Activated T-cell treated with anti-CD3 and anti-CD28 coated beads for 1 hour (primary cell): Measurements from ENCODE around the gene CHST1.

ENCODE experiments used
- DNase-seq: peaks from one replicate; pipeline ENCODE4 v3.0.0-alpha.2; 2020; ENCODE audit warnings: low read depth

The CHST1 gene

GRCh38 chr11:45674481-45675190 is 9.2 kb upstream of the CHST1 start:
- DNase-seq, result no peak

DNA sequence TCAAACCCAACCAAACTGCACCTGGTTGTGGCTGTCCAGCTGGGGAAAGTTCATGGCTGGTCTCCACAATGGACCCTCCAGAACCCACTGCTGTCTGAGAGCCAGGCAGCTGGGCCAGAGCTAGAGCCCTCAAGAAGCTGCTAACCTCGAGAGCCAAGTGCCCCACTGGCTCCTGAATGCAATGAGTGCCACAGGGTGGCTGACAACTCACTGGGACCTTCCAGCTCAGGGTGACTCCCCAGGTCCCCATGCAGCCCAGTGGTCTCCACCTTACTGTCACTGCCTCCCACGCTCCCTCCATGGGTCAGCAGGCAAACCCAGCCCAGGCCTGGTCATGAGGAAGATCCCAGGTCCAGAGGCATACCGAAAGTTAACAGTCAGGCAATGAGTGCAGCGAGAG is 8.0 kb upstream of the CHST1 start:
- no peak for DNase-seq

GRCh38 chr11:45672593-45672992 is 7.2 kb upstream of the CHST1 start:
- no peak for DNase-seq

- no peak for DNase-seq
Measured at GRCh38 chr11:45671246-45672171, 6.1 kb upstream of the CHST1 start.

GRCh38 chr11:45670386-45671135 is 5.1 kb upstream of the CHST1 start:
- DNase-seq, result no peak

DNA sequence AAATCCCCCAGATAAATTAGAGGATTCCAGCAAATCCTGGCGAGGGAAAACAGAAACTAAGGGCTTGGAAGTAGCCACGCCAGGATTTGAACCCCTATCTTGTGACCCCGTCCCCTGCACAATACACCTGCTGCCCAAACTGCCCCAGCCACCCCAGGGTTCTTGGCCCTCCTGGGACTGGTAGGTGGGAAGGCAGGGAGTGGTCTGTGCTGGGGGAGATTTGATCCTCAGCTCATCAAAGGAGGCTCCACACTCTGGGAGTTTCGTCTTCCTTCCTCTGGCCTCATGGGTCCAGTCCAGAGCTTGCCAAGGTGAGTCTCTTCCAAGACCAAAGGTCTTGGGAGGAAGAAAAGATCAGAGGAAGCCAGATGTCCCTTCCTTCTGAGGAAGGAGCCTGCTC is 4.5 kb upstream of the CHST1 start:
- no peak for DNase-seq

GRCh38 chr11:45669146-45669545 is 3.7 kb upstream of the CHST1 start:
- DNase-seq, result no peak

DNA sequence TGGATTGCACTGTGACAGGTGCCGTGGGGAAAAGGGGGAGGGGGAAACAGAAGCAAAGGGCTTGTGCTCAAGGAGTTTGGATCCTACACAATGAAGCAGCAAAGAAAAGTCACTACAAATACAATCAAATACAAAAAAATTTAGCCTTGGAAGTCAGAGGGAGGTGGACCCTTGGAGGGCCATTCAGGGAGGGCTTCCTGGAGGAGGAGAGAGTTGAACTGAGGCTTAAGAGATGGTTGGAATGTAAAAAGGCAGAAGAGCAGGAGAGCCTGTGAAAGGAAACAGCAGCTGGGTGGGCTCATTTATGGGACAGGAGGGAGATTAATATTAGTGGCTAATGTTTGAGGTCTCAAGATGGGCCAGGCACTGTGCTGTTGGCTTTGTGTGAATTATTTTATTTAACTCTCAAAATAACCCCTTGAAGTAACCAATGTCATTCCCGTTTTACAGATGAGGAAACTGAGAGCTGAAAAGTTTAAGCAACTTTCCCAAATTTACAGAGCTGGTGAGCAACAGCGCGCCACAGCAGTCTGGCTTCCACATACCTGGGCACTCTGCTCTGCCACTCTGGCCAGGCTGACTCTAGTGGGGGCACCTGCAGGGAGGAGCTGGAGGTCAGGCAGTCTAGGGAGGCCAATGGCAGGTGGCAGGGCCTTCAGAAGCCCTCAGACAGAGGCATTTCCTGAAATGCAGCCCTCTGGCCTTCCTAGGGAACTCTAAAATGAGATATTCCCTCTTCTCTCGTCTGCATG is 2.7 kb upstream of the CHST1 start:
- DNase-seq, result no peak

GRCh38 chr11:45666648-45667642 is 1.5 kb upstream of the CHST1 start:
- no peak for DNase-seq

- no peak for DNase-seq
Measured at GRCh38 chr11:45665933-45666647, 668 bp upstream of the CHST1 start.

DNA sequence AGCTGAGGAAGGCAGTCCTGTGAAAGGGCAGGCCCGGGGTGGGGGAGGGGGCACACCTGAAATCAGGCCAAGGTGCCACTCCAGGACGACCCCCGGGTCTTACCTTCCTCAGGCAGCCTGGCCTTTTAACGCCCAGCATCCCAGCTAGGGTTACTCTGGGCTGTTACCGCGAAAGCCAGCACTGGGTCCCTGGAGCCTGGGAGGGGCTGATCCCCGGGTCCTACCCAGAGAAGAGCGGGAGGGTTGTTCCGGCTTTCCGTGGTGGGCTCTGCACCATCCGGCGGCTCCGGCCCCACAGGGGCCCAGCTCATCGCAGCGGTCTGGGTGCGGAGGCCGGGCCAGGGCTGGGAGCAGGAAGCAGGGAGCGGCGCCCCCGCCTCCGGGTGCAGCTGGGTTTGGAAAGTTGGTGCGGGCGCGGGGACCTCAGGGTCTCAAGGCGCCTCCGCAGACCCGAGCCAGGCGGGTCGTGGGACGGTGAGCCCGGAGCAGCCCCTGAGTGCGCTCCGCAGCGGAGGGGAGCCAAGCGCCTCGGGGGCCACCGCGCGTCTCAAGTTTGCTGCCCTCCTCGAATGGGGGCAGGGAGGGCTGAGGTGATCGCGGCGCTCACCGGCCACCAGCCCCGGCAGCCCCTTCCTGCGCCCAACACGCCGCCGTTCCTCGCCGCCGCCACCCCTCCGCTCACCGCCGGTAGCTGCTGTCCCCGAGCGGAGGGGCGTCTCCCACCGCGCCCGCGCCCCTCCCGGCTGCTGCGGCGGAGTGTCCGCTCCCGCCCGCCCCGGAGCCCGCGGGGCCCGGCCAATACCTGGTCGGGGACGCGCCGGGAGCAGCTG is 831 bp downstream of the CHST1 start:
- no peak for DNase-seq

GRCh38 chr11:45663486-45664375 is 1.7 kb downstream of the CHST1 start:
- no peak for DNase-seq

GRCh38 chr11:45662665-45663485 is 2.5 kb downstream of the CHST1 start:
- DNase-seq, result no peak

DNA sequence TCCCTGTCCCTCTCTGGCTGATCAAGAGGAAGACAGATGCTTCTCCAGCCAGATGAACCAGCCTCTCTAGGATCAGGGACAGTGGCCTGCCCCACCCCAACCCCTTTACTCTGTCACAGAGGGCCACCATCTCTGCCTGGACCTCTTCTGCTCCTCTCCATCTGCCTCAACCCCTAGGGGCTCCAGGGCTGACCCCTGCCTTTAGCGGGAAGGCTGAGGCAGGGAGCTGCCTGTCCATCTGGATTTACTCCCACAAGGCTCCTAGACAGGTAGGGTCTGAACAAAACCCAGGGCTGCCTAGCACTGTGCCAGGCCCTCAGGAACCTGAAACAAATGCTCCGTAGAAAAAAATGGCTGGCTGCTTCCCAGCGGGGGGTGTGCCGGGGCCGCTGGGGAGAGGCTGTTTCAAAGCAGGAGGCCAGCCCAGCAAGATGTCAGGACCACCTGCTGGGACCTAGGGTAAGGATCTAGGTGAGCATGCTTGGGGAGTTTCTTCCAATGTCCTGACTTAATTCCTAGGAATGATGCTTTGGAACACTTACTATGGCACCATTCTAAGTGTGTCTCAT is 3.2 kb downstream of the CHST1 start:
- no peak for DNase-seq

DNA sequence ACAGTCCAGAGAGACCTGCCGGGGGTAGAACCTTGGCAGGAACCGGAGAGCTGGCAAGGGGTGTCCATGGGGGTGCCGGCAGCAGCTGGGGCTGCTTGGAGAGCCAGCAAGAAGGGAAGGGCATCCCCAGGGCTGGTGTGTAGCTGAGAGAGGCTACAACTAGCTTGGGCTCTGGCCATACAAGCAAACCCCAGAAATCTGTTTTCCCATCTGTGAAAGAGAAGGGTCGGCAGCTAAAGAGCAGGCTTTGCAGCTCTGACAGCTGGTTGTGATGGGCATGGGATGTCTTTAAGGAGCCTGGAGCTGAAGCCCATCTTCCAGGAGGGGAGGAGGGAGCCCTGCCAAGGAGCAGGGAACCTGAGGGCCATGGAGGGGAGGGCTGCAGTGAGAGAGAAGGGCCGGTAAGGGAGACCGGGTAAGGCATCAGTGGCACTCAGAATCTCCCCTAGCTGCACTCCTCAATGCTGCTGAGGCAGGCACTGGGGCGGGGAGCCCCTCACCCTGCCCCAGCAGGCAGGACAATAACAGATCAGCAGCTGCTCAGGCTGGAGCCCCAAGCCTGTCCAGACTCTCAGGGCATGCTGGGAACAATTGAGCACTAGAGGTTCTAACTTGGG is 3.9 kb downstream of the CHST1 start:
- DNase-seq, result no peak

DNA sequence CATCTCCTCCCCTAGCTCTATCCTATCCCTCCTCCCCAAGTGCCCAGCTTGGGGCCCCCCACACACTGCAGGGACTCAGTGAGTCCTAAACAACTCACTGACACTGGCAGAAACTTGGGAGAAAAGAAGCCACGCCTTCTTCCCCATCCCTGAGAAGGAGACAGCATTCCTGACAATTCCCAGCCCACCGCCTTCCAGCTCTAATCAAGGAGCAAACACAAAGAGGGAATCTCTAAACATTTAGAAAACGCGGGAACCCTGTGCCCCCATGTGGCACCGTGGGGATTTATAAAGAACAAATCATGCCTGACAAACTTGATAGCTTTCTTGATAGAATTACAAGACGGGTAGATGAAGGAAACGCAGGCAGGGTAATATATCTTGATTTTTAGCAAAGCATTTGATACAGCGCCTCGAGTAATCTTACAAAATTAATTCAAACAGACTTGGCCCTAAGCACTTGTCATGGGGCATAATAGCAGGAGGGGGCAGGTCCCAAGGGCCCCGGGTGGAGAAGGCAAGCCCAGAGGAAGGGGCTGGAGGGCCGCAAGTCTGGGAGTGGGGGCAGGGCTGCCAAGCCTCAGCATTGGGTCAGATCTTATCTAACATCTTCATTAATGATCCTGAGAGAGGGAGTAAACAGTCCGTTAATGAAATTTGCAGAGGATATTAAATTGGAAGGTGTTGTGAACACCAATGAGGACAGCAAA is 4.5 kb downstream of the CHST1 start:
- no peak for DNase-seq
